ENCODE data around the gene COL6A1.
"Not testable (repeated sequence)": the region's sequence is repeated elsewhere in the genome, so short reads cannot be mapped to it uniquely, and the experiment has no call there.

Gene COL6A1

DNA sequence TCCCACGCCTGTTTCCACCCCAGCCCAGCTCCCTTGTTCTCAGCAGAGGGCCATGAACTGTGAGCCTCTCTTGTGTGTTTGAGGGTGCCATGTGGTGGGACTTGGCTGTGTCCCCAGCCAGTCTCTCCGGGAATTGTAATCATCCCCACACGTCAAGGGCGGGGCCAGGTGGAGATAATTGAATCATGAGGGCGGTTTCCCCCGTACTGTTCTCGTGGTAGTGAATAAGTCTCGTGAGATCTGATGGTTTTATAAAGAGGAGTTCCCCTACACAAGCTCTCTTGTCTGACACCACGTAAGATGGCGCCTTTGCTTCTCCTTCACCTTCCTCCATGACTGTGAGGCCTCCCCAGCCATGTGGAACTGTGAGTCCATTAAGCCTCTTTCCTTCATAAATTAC lies 59.1 kb downstream of the COL6A1 start:
- no peak overlapping the region for H3K27ac ChIP-seq
- TF ChIP-seq, protein P1, sequence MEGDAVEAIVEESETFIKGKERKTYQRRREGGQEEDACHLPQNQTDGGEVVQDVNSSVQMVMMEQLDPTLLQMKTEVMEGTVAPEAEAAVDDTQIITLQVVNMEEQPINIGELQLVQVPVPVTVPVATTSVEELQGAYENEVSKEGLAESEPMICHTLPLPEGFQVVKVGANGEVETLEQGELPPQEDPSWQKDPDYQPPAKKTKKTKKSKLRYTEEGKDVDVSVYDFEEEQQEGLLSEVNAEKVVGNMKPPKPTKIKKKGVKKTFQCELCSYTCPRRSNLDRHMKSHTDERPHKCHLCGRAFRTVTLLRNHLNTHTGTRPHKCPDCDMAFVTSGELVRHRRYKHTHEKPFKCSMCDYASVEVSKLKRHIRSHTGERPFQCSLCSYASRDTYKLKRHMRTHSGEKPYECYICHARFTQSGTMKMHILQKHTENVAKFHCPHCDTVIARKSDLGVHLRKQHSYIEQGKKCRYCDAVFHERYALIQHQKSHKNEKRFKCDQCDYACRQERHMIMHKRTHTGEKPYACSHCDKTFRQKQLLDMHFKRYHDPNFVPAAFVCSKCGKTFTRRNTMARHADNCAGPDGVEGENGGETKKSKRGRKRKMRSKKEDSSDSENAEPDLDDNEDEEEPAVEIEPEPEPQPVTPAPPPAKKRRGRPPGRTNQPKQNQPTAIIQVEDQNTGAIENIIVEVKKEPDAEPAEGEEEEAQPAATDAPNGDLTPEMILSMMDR (IDR thresholded peaks at IDR 0.05), result no peak
- no peak for TF ChIP-seq ZFX (IDR thresholded peaks at IDR 0.05; ENCODE audit: borderline replicate concordance)

DNA sequence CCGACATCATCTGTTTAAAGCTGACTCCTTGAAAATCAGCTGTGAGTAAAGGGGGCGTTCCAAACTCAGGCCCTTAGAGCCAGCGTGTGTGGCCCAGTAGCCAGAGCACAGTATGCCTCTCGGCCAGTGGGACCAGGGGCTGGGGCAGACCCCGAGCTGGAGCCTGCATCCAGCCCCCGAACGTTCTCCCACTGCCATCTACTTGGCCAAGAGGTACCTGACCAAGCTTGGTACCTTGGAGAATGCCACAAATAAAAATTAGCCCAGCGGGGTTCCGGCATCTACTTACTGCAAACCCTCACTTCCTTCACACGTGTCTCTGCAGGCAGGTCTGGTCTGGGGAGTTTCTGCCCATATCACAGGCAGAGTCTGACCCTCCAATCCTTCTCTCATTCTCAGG lies 59.6 kb downstream of the COL6A1 start:
- H3K27ac ChIP-seq, result no peak overlapping the region
- TF ChIP-seq, protein P1 (IDR thresholded peaks at IDR 0.05), result no peak
- no peak for TF ChIP-seq ZFX (IDR thresholded peaks at IDR 0.05; ENCODE audit: borderline replicate concordance)

- TF ChIP-seq, protein P1 (IDR thresholded peaks at IDR 0.05), result no peak
- no peak for TF ChIP-seq ZFX (IDR thresholded peaks at IDR 0.05; ENCODE audit: borderline replicate concordance)
- H3K27ac ChIP-seq, result no peak overlapping the region
Observed at GRCh38 chr21:46045154-46045553, 63.6 kb downstream of the COL6A1 start.

- H3K27ac ChIP-seq, result no peak overlapping the region
Observed at GRCh38 chr21:46046471-46046870, 64.9 kb downstream of the COL6A1 start.

DNA sequence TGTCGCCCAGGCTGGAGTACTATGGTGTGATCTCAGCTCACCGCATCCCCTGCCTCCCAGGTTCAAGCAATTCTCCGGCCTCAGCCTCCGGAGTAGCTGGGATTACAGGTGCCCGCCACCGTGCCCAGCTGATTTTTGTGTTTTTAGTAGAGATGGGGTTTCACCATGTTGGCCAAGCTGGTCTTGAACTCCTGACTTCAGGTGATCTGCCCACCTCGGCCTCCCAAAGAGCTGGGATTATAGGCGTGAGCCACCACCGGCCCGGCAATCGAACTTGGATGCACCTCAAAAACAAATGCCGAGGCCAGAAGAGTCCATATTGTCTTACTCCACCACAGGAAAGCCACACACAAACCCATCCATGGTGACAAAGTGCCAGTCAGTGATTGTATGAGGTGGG lies 65.3 kb downstream of the COL6A1 start:
- H3K27ac ChIP-seq, result not testable (repeated sequence)

More at GRCh38 chr21:46046471-46046870, 64.9 kb downstream of the COL6A1 start:
- TF ChIP-seq, protein P1 (IDR thresholded peaks at IDR 0.05), result no peak
- TF ChIP-seq ZFX (IDR thresholded peaks at IDR 0.05; ENCODE audit: borderline replicate concordance), result no peak

DNA sequence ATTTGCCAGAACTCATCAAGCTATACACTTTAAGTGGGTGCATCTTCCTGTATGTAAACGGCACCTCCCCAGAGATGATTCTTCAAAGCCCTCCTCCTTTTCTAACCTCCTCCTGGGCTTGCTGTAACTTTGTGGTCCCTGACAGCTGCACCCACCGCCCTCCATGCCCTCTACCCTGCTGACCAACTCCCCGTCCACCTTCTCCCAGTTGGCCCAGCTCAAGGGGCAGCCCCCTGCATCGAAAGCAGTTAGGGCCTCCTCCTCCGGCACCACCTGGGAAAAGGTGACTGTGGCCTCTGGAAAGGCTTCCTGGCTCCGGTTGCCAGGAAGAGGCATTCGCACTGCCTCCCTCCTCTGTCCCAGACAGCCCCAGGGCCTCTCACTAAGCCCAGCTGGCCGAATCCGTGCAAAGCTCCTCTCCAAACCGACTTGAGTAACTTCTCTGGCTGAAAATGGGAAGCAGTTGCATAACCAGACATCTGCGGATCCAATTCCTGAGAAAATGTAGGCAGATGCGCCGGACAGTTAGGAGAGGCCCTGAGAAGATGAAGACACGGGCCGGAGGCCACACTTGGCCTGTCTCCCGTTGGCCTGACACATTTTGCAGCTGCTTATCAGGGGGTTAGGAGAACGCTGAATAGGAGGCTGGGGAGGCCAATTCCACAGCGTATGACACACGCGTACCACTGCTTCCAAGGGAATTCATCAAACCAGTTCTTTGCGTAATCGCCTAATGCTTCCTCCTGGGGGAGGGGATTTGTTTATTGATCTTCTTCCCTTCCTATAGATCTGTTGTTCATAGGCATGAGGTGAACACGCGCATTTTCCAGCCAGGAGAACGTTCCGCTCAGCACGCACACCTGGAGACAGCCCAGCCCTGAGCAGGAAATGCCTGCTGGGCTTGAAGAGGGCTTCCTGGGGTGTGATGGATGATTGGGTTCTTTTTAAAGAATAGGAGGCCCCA lies 67.6 kb downstream of the COL6A1 start:
- TF ChIP-seq, protein P1 (IDR thresholded peaks at IDR 0.05), result no peak
- TF ChIP-seq ZFX (IDR thresholded peaks at IDR 0.05; ENCODE audit: borderline replicate concordance), result no peak
- H3K27ac ChIP-seq, result no peak overlapping the region

- H3K27ac ChIP-seq, result no peak overlapping the region
- TF ChIP-seq ZFX (IDR thresholded peaks at IDR 0.05; ENCODE audit: borderline replicate concordance), result no peak
- TF ChIP-seq, protein P1 (IDR thresholded peaks at IDR 0.05), result no peak
Observed at GRCh38 chr21:46049890-46050667, 68.5 kb downstream of the COL6A1 start.

Measured in 22Rv1 (cell line).